ENCODE data around the gene PATE3.

PATE3 gene

DNA sequence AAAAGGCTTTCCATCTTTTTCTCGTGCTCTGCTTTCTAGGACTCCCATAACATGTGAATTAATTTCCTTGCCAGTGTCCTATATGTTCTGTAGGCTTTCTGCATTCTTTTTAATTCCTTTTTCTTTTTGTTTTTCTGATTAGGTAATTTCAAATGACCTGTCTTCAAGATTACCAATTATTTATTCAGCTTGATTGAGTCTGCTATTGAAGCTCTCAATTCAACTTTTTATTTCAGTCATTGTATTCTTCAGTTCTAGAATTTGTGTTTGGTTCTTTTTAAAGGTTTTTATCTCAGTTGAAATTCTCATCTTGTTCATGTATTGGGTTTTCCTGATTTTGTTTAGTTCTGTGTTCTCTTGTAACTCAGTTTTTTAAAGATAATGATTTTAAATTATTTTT is 14.5 kb downstream of the PATE3 start:
- Histone ChIP-seq H3K4me3 (ENCODE audit: severe bottlenecking) (no peak overlapping the region), H3K36me3 (ENCODE audit: low read depth) (no peaks in the 10 kb centered on the region), H3K9me3 (ENCODE audit: severe bottlenecking) (no peaks in the 10 kb centered on the region), H3K4me1 (ENCODE audit: insufficient read depth, poor library complexity, severe bottlenecking) (no peaks in the 10 kb centered on the region), H3K27me3 (ENCODE audit: insufficient read depth, poor library complexity, severe bottlenecking) (no peaks in the 10 kb centered on the region), H3K27ac (ENCODE audit: poor library complexity, severe bottlenecking) (no peak overlapping the region)
- DNase-seq (ENCODE audit: low spot score) = no peak
- ATAC-seq (ENCODE audit: low read depth) = no peak
- TF ChIP-seq CTCF (IDR thresholded peaks at IDR 0.05; ENCODE audit: poor library complexity, severe bottlenecking) = no peak

DNA sequence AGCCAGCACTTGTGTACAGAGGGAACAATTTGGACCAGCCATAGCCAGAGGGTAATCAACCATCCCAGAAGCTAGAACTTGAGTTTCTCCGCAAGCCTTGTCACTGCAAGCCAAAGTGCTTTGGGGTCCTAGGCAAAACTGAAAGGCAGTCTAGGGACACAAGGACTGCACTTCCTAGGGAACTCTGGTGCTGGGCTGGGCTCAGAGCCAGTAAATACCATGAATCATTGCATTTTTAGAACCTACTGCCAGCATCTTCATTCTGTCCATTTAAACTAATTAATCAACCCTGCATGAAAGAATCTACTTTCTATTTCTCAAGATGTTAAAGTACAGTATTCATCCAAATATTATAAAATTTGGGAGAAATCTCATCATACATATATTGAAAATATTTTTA is 20.0 kb downstream of the PATE3 start:
- Histone ChIP-seq H3K4me3 (ENCODE audit: severe bottlenecking) (no peak overlapping the region), H3K9me3 (ENCODE audit: severe bottlenecking) (no peaks in the 10 kb centered on the region), H3K27ac (ENCODE audit: poor library complexity, severe bottlenecking) (no peak overlapping the region), H3K4me1 (ENCODE audit: insufficient read depth, poor library complexity, severe bottlenecking) (no peaks in the 10 kb centered on the region), H3K36me3 (ENCODE audit: low read depth) (no peaks in the 10 kb centered on the region), H3K27me3 (ENCODE audit: insufficient read depth, poor library complexity, severe bottlenecking) (no peaks in the 10 kb centered on the region)
- DNase-seq (ENCODE audit: low spot score) (no peak), ATAC-seq (ENCODE audit: low read depth) (0 out of 3 replicates have a peak, but pooled peaks have one; percentile 36)
- TF ChIP-seq CTCF (IDR thresholded peaks at IDR 0.05; ENCODE audit: poor library complexity, severe bottlenecking) = no peak

GRCh38 chr11:125833016-125833415 is 45.1 kb downstream of the PATE3 start, which contains the start of gene PATE4:
Gene PATE4, plus strand, starts transcription at chr11:125833316. Its CDS starts 44 bp downstream, at chr11:125833360.
- no peaks in the 10 kb centered on the region for H3K4me1 ChIP-seq (ENCODE audit: insufficient read depth, poor library complexity, severe bottlenecking)
- no peak within 1 kb of the TSS for H3K4me3 ChIP-seq (ENCODE audit: severe bottlenecking)
- H3K27me3 ChIP-seq (ENCODE audit: insufficient read depth, poor library complexity, severe bottlenecking) = peaks cover 9% of the 10 kb centered on the region
- H3K36me3 ChIP-seq (ENCODE audit: low read depth) = no peaks in the 10 kb centered on the region
- peaks cover 2% of the 10 kb centered on the region for H3K9me3 ChIP-seq (ENCODE audit: severe bottlenecking)
- ATAC-seq (ENCODE audit: low read depth) (no peak), DNase-seq (ENCODE audit: low spot score) (no peak)
- H3K27ac ChIP-seq (ENCODE audit: poor library complexity, severe bottlenecking) = no peak within 1 kb of the TSS
- no peak for TF ChIP-seq CTCF (IDR thresholded peaks at IDR 0.05; ENCODE audit: poor library complexity, severe bottlenecking)

DNA sequence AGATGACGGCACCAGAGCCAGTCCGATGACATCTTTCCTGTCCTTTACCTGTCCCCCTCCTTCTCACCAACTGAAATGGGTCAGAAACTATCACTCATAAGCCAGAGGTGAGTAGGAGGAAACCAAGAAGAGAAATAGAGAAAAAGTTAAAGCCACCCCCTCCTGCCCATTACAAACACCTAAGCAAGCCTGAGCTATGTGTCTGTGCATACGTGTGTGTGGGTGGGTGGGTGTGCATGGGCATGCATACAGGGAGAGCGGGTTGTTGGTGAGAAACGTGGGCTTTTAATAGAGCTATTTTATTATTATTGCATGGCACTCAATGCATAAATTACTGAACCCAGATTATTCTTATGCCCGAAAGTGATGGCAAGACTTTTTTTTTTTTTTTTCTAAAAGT is 47.8 kb downstream of the PATE3 start:
- DNase-seq (ENCODE audit: low spot score) = no peak
- no peak overlapping the region for H3K4me3 ChIP-seq (ENCODE audit: severe bottlenecking)
- H3K4me1 ChIP-seq (ENCODE audit: insufficient read depth, poor library complexity, severe bottlenecking) = no peaks in the 10 kb centered on the region
- H3K9me3 ChIP-seq (ENCODE audit: severe bottlenecking) = peaks cover 2% of the 10 kb centered on the region
- ATAC-seq (ENCODE audit: low read depth) = no peak
- no peaks in the 10 kb centered on the region for H3K36me3 ChIP-seq (ENCODE audit: low read depth)
- peaks cover 9% of the 10 kb centered on the region for H3K27me3 ChIP-seq (ENCODE audit: insufficient read depth, poor library complexity, severe bottlenecking)
- no peak overlapping the region for H3K27ac ChIP-seq (ENCODE audit: poor library complexity, severe bottlenecking)
- TF ChIP-seq CTCF (IDR thresholded peaks at IDR 0.05; ENCODE audit: poor library complexity, severe bottlenecking) = no peak
